Measurements from ENCODE around the gene CXCL12. TPM values are rescaled to one million over a fixed set of nuclear protein-coding genes. Genes with fewer than 3 reads are reported as not detected.

CXCL12 gene
- polyA plus RNA-seq, 1 experiment = 217 TPM

GRCh38 chr10:44385696-44386441 lies 972 bp upstream of the CXCL12 start:
- ChIA-PET POLR2A (no interaction called here), CTCF (interaction anchor here (0.6 to 2.6 kb wide), 22 partner anchors 17 to 719 kb away, joined by 3 to 22 read pairs (median 4); no protein-coding TSS in a partner anchor)

GRCh38 chr10:44384601-44385025 lies 284 bp downstream of the CXCL12 start:
- Histone ChIP-seq H3K27me3 (ENCODE audit: control insufficient read depth, insufficient read depth, low read length) (no peaks in the 10 kb centered on the region), H3K4me3 (ENCODE audit: low read depth, low read length) (peak overlapping the region; percentile 75), H3K36me3 (ENCODE audit: control insufficient read depth, insufficient read depth, low read length) (peaks cover 3% of the 10 kb centered on the region)
- no peak for TF ChIP-seq CTCF (IDR thresholded peaks at IDR 0.05; ENCODE audit: insufficient read depth, low read depth, low read length)
- POLR2A ChIA-PET = no interaction called here
- CTCF ChIA-PET = interaction anchor here (0.6 to 2.5 kb wide), 11 partner anchors 10 to 715 kb away, joined by 3 to 15 read pairs (median 5); no protein-coding TSS in a partner anchor
- DNase-seq (ENCODE audit: low read depth) = no peak

More at GRCh38 chr10:44385696-44386441, 972 bp upstream of the CXCL12 start:
- no peak for DNase-seq (ENCODE audit: low read depth)
- H3K4me3 ChIP-seq (ENCODE audit: low read depth, low read length) = no peak overlapping the region; the same call in 1 of the 2 replicates
- H3K27me3 ChIP-seq (ENCODE audit: control insufficient read depth, insufficient read depth, low read length) = no peaks in the 10 kb centered on the region
- TF ChIP-seq CTCF (IDR thresholded peaks at IDR 0.05; ENCODE audit: insufficient read depth, low read depth, low read length) = no peak
- peaks cover 1% of the 10 kb centered on the region; the same call in 1 of the 2 replicates for H3K36me3 ChIP-seq (ENCODE audit: control insufficient read depth, insufficient read depth, low read length)

- Histone ChIP-seq H3K4me3 (ENCODE audit: low read depth, low read length) (peak overlapping the region; percentile 75), H3K27me3 (ENCODE audit: control insufficient read depth, insufficient read depth, low read length) (no peaks in the 10 kb centered on the region), H3K36me3 (ENCODE audit: control insufficient read depth, insufficient read depth, low read length) (peaks cover 6% of the 10 kb centered on the region)
- ChIA-PET POLR2A (no interaction called here), CTCF (interaction anchor here (0.6 to 2.4 kb wide), 14 partner anchors 9 to 714 kb away, joined by 3 to 9 read pairs (median 4); no protein-coding TSS in a partner anchor)
- no peak for TF ChIP-seq CTCF (IDR thresholded peaks at IDR 0.05; ENCODE audit: insufficient read depth, low read depth, low read length)
- DNase-seq (ENCODE audit: low read depth) = no peak
These were observed 922 bp downstream of the CXCL12 start for GRCh38 chr10:44383749-44384600.

- CTCF ChIA-PET = interaction anchor here (0.7 to 2.4 kb wide), 9 partner anchors 9 to 713 kb away, joined by 3 to 9 read pairs (median 5); no protein-coding TSS in a partner anchor
- DNase-seq (ENCODE audit: low read depth) = no peak
- TF ChIP-seq CTCF (IDR thresholded peaks at IDR 0.05; ENCODE audit: insufficient read depth, low read depth, low read length) = no peak
- no peaks in the 10 kb centered on the region for H3K27me3 ChIP-seq (ENCODE audit: control insufficient read depth, insufficient read depth, low read length)
- H3K4me3 ChIP-seq (ENCODE audit: low read depth, low read length) = peak overlapping the region; percentile 75
- POLR2A ChIA-PET = interaction anchor here (0.6 kb wide), 1 partner anchor 529 kb away, joined by 3 read pairs; no protein-coding TSS in a partner anchor
- peaks cover 11% of the 10 kb centered on the region for H3K36me3 ChIP-seq (ENCODE audit: control insufficient read depth, insufficient read depth, low read length)
These were observed 1.7 kb downstream of the CXCL12 start for GRCh38 chr10:44382981-44383748.
